Endothelial cell of umbilical vein (primary cell): Measurements from ENCODE around the gene SEMA4D. TPM values are rescaled to one million over a fixed set of nuclear protein-coding genes. Genes with fewer than 3 reads are reported as not detected.

Source experiments
- BruUV-seq: library from RNA; stranded (reverse); fragments of 400-500 nt; replicated peaks from 2 replicates; lab custom pipeline; 2021; lab: Mats Ljungman, UMichigan
- CTCF ChIA-PET: fragments of 300-600, 350-600 bp; sonication (Branson Sonifier 250); formaldehyde crosslinking; loops from one replicate; lab custom pipeline; 2021; ENCODE audit warnings: antibody characterized with exemption, inconsistent platforms; lab: Charles Lee
- POLR2A ChIA-PET: fragments of 300-600, 350-600 bp; sonication (Branson Sonifier 250); formaldehyde crosslinking; loops from one replicate; lab custom pipeline; 2021; ENCODE audit warnings: antibody characterized with exemption, inconsistent platforms; lab: Charles Lee
- DNase-seq: peaks from one replicate; pipeline ENCODE4 v3.0.0-alpha.2; 2011; ENCODE audit warnings: low read depth, low spot score
- FAIRE-seq: peaks from 2 replicates; lab custom pipeline; 2011; peaks lifted over from hg19 to GRCh38; lab: Jason Lieb, UNC
- H2AFZ ChIP-seq: 2 replicates; pipeline ENCODE4 v1.6.0; 2012; ENCODE audit warnings: low read depth, low read length, control low read depth, inconsistent platforms
- H3K27ac ChIP-seq: 2 replicates; pipeline ENCODE4 v1.5.1; 2011; ENCODE audit warnings: low read depth, mild to moderate bottlenecking, control low read depth, low read length, moderate library complexity; ENCODE audit not compliant: insufficient read depth
- H3K27me3 ChIP-seq, 2 experiments: 2 replicates each; pipeline versions ENCODE4 v1.6.0 to v1.6.1; 2011; ENCODE audit warnings: low read length in 2 of 2, mixed read lengths in 1 of 2; ENCODE audit not compliant: control insufficient read depth in 2 of 2, insufficient read depth in 2 of 2
- H3K36me3 ChIP-seq, 2 experiments: 2 replicates in 1 of 2; 3 replicates in 1 of 2; pipeline ENCODE4 v1.5.1; 2011; ENCODE audit warnings: low read length in 2 of 2, mild to moderate bottlenecking in 1 of 2, moderate library complexity in 1 of 2; ENCODE audit not compliant: control insufficient read depth in 2 of 2, insufficient read depth in 2 of 2; ENCODE audit errors: extremely low read depth in 1 of 2
- H3K4me1 ChIP-seq: 3 replicates; pipeline ENCODE4 v1.5.1; 2011; ENCODE audit warnings: mild to moderate bottlenecking, low read length; ENCODE audit not compliant: control insufficient read depth, insufficient read depth; ENCODE audit errors: extremely low read depth
- H3K4me2 ChIP-seq: 2 replicates; pipeline ENCODE4 v1.6.1; 2011; ENCODE audit warnings: low read length, control low read depth, mixed read lengths; ENCODE audit not compliant: insufficient read depth
- H3K4me3 ChIP-seq, 3 experiments: fragments of 200-600 bp in 1 of 3; sonication (generic), shearing (Covaris generic) in 1 of 3; replicated peaks in 1 of 3; 2 replicates each; pipeline ENCODE4 v1.5.1; 2011 to 2016; ENCODE audit warnings: control low read depth in 3 of 3, low read length in 3 of 3, mild to moderate bottlenecking in 2 of 3, inconsistent platforms in 1 of 3, low read depth in 1 of 3, moderate library complexity in 1 of 3; ENCODE audit not compliant: insufficient read depth in 1 of 3
- H3K79me2 ChIP-seq: 2 replicates; pipeline ENCODE4 v1.6.0; 2012; ENCODE audit warnings: low read length, inconsistent platforms; ENCODE audit not compliant: control insufficient read depth, insufficient read depth
- H3K9ac ChIP-seq: replicated peaks from 2 replicates; pipeline ENCODE3; 2011; ENCODE audit warnings: low read length, control low read depth; ENCODE audit not compliant: insufficient read depth; ENCODE audit errors: extremely low read depth
- H3K9me1 ChIP-seq: replicated peaks from 3 replicates; pipeline ENCODE4 v1.6.0; 2011; ENCODE audit warnings: mild to moderate bottlenecking, low read length; ENCODE audit not compliant: control insufficient read depth, insufficient read depth; ENCODE audit errors: extremely low read depth
- H3K9me3 ChIP-seq: replicated peaks from 2 replicates; pipeline ENCODE4 v1.5.1; 2012; ENCODE audit warnings: low read length, inconsistent platforms; ENCODE audit not compliant: control insufficient read depth, insufficient read depth
- H4K20me1 ChIP-seq: replicated peaks from 2 replicates; pipeline ENCODE3; 2011; ENCODE audit warnings: mild to moderate bottlenecking, low read length; ENCODE audit not compliant: control insufficient read depth, insufficient read depth; ENCODE audit errors: extremely low read depth
- EZH2 ChIP-seq: IDR thresholded peaks from 2 replicates; pipeline ENCODE4 v1.6.1; 2012; ENCODE audit warnings: borderline replicate concordance, low read depth, mild to moderate bottlenecking, moderate library complexity, low read length, inconsistent platforms; ENCODE audit not compliant: severe bottlenecking
- FOS ChIP-seq: IDR thresholded peaks from 2 replicates; pipeline ENCODE4 v1.6.1; 2011; ENCODE audit warnings: mild to moderate bottlenecking, low read length, moderate library complexity, borderline replicate concordance; ENCODE audit not compliant: insufficient read depth
- GATA2 ChIP-seq: IDR thresholded peaks from 2 replicates; pipeline ENCODE4 v1.7.0; 2011; ENCODE audit warnings: low read depth, mild to moderate bottlenecking, moderate library complexity, mixed read lengths, low read length; ENCODE audit not compliant: insufficient read length, insufficient read depth
- JUN ChIP-seq: IDR thresholded peaks from 2 replicates; pipeline ENCODE4 v1.6.1; 2011; ENCODE audit warnings: borderline replicate concordance, low read depth; ENCODE audit not compliant: insufficient read length, insufficient read depth
- MYC ChIP-seq: IDR thresholded peaks from one replicate; pipeline ENCODE4 v1.6.1; 2011; ENCODE audit warnings: mild to moderate bottlenecking, low read depth, low read length
- POLR2A ChIP-seq: IDR thresholded peaks from 2 replicates; pipeline ENCODE4 v1.6.1; 2012; ENCODE audit warnings: low read depth, mild to moderate bottlenecking, control low read depth, low read length
- POLR2AphosphoS5 ChIP-seq: IDR thresholded peaks from 2 replicates; pipeline ENCODE4 v1.6.1; 2012; ENCODE audit warnings: low read depth, mild to moderate bottlenecking, control low read depth, low read length, moderate library complexity; ENCODE audit not compliant: insufficient read depth
- dilution Hi-C: fragments of 300-500 bp; cut with MboI; formaldehyde crosslinking; loops from one replicate; pipeline ENCODE4 v1.15.0; 2019; ENCODE audit warnings: low sequenced_read_pairs; ENCODE audit not compliant: extremely low pct_ligation_motif_present
- intact Hi-C: fragments of 100-400 bp; cut with micrococcal nuclease; formaldehyde crosslinking; loops from one replicate; pipeline ENCODE4 v1.10.0; 2022
- polyA plus RNA-seq, 4 experiments: library from polyadenylated mRNA; depleted of rRNA in 3 of 4; stranded (reverse) in 3 of 4; unstranded in 1 of 4; fragments of >200 nt; gene quantifications; 2 replicates each; pipeline versions ENCODE4 v1.2.1 to v1.2.3, GENCODE V29; 2011 to 2012; ENCODE audit warnings: missing spikeins in 1 of 4
- total RNA-seq: library from RNA; stranded (reverse); gene quantifications from 2 replicates; pipeline ENCODE4 v1.2.3, GENCODE V29; 2021
- TF ChIP-seq, protein P1 (sequence below): IDR thresholded peaks from 2 replicates; pipeline ENCODE4 v1.6.1; 2011; ENCODE audit not compliant: insufficient read depth, insufficient read length
- TF ChIP-seq, protein P2 (sequence below), 2 donors: IDR thresholded peaks; 1 replicate in 1 of 2; 2 replicates in 1 of 2; pipeline ENCODE4 v1.5.1; 2011; ENCODE audit warnings: low read length in 2 of 2, mild to moderate bottlenecking in 2 of 2, moderate library complexity in 2 of 2, control low read depth in 1 of 2, inconsistent platforms in 1 of 2, low read depth in 1 of 2; ENCODE audit not compliant: insufficient read depth in 1 of 2; ENCODE audit errors: extremely low read depth in 1 of 2

SEMA4D gene
- total and polyA plus RNA-seq, 2 donors (not counting 3 experiments of a cell fraction or from before 2014, with no cell fraction given) = 3.9 to 15.7 TPM

- H3K4me1 ChIP-seq = no peaks in the 10 kb centered on the region
- TF ChIP-seq POLR2AphosphoS5 = no peak
- TF ChIP-seq GATA2 = no peak
- no peak for TF ChIP-seq JUN
- TF ChIP-seq FOS = no peak
- TF ChIP-seq, protein P1, sequence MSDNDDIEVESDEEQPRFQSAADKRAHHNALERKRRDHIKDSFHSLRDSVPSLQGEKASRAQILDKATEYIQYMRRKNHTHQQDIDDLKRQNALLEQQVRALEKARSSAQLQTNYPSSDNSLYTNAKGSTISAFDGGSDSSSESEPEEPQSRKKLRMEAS = no peak
- TF ChIP-seq MYC = no peak
- TF ChIP-seq, protein P2, sequence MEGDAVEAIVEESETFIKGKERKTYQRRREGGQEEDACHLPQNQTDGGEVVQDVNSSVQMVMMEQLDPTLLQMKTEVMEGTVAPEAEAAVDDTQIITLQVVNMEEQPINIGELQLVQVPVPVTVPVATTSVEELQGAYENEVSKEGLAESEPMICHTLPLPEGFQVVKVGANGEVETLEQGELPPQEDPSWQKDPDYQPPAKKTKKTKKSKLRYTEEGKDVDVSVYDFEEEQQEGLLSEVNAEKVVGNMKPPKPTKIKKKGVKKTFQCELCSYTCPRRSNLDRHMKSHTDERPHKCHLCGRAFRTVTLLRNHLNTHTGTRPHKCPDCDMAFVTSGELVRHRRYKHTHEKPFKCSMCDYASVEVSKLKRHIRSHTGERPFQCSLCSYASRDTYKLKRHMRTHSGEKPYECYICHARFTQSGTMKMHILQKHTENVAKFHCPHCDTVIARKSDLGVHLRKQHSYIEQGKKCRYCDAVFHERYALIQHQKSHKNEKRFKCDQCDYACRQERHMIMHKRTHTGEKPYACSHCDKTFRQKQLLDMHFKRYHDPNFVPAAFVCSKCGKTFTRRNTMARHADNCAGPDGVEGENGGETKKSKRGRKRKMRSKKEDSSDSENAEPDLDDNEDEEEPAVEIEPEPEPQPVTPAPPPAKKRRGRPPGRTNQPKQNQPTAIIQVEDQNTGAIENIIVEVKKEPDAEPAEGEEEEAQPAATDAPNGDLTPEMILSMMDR (IDR thresholded peaks at IDR 0.05; ENCODE audit: extremely low read depth in 1 of 2, insufficient read depth in 1 of 2, low read depth in 1 of 2, low read length in 2 of 2) = no peak
- no peak for TF ChIP-seq EZH2
- TF ChIP-seq POLR2A = no peak
- FAIRE-seq (no peak), DNase-seq (no peak)
- no TSS peak for BruUV-seq
- H3K9ac ChIP-seq = no peak overlapping the region
- no peaks in the 10 kb centered on the region for H4K20me1 ChIP-seq
- dilution Hi-C loops = no loop called here
- no peak overlapping the region for H2AFZ ChIP-seq
- H3K79me2 ChIP-seq = no peaks in the 10 kb centered on the region
- ChIA-PET CTCF (interaction anchor here (1.8 kb wide), 1 partner anchor 148 kb away, joined by 10 read pairs; no protein-coding TSS in a partner anchor), POLR2A (no interaction called here)
- no peak overlapping the region for H3K4me2 ChIP-seq
- intact Hi-C loops = no loop called here
- no peak overlapping the region for H3K27ac ChIP-seq
- H3K4me3 ChIP-seq = no peak overlapping the region
- H3K36me3 ChIP-seq = no peaks in the 10 kb centered on the region
- H3K9me3 ChIP-seq = no peaks in the 10 kb centered on the region
- H3K27me3 ChIP-seq = no peaks in the 10 kb centered on the region
- no peaks in the 10 kb centered on the region for H3K9me1 ChIP-seq
Measured at GRCh38 chr9:89400403-89401116, 97.4 kb downstream of the SEMA4D start.
